PC-3 (cell line): ENCODE measurements around the gene CLDN18.

Source experiments
- CTCF ChIP-seq: fragments of 300-600 bp; sonication (generic); conservative IDR thresholded peaks from 2 replicates; pipeline ENCODE4 v1.5.1; 2017; ENCODE audit warnings: antibody characterized with exemption, low read depth, mild to moderate bottlenecking, low read length
- EZH2 ChIP-seq: fragments of 300-600 bp; sonication (generic); IDR thresholded peaks from one replicate; pipeline ENCODE4 v1.6.1; 2017; ENCODE audit warnings: antibody characterized with exemption, mild to moderate bottlenecking, low read length; ENCODE audit not compliant: unreplicated experiment

DNA sequence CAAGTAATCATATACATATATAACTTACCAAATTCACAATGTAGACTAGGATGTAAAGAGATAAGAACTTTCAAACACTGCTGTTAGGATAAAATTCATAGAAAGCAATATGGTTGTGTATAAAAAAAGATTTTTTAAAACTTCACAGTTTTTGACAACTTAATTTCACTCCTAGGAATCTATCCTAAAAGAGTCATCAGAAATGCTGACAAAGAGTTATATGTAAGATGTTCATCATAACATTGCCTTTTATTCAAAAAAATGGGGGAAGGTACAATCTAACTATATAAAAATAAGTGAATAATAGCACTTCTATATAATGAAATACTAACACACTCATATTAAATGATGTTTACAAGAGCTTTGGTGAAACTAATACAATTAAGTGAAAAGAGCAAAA, 4.3 kb upstream of the CLDN18 start:
- TF ChIP-seq EZH2 (no peak), CTCF (no peak)
